Mesenchymal stem cell (in vitro differentiated cells and primary cell): ENCODE results near the gene OR6P1.

Source experiments
- DNase-seq: peaks from one replicate; pipeline ENCODE4 v3.0.0-alpha.2; 2013
- H2AFZ ChIP-seq: one replicate; pipeline ENCODE4 v1.6.1; 2013; ENCODE audit warnings: low read depth, mild to moderate bottlenecking, control low read depth, inconsistent platforms, low read length, moderate library complexity
- H2AK5ac ChIP-seq: 2 replicates; pipeline ENCODE4 v1.6.1; 2013; ENCODE audit warnings: low read length, moderate library complexity, mild to moderate bottlenecking, inconsistent platforms; ENCODE audit not compliant: severe bottlenecking
- H2BK120ac ChIP-seq: one replicate; pipeline ENCODE4 v1.6.1; 2013; ENCODE audit warnings: low read depth, mild to moderate bottlenecking, inconsistent platforms, low read length, moderate library complexity
- H2BK12ac ChIP-seq, 2 experiments: one replicate each; pipeline ENCODE4 v1.6.1; 2013; ENCODE audit warnings: inconsistent platforms in 2 of 2, low read length in 2 of 2, mild to moderate bottlenecking in 2 of 2, moderate library complexity in 2 of 2, control low read depth in 1 of 2
- H2BK15ac ChIP-seq: one replicate; pipeline ENCODE4 v1.6.1; 2013; ENCODE audit warnings: mild to moderate bottlenecking, low read depth, inconsistent platforms; ENCODE audit not compliant: poor library complexity, severe bottlenecking
- H2BK5ac ChIP-seq: 2 replicates; pipeline ENCODE4 v1.6.1; 2013; ENCODE audit warnings: low read depth, mild to moderate bottlenecking, low read length, control low read depth, inconsistent platforms; ENCODE audit not compliant: poor library complexity, severe bottlenecking
- H3K14ac ChIP-seq, 2 experiments: one replicate each; pipeline ENCODE4 v1.6.1; 2013; ENCODE audit warnings: inconsistent platforms in 2 of 2, low read length in 2 of 2, control low read depth in 1 of 2, mild to moderate bottlenecking in 1 of 2, moderate library complexity in 1 of 2
- H3K18ac ChIP-seq, 2 experiments: one replicate each; pipeline ENCODE4 v1.6.1; 2013; ENCODE audit warnings: inconsistent platforms in 2 of 2, low read length in 2 of 2, control low read depth in 1 of 2, low read depth in 1 of 2, mild to moderate bottlenecking in 1 of 2
- H3K23ac ChIP-seq, 2 experiments: one replicate each; pipeline ENCODE4 v1.6.1; 2013; ENCODE audit warnings: inconsistent platforms in 2 of 2, low read length in 2 of 2, mild to moderate bottlenecking in 2 of 2, moderate library complexity in 2 of 2, control low read depth in 1 of 2
- H3K27ac ChIP-seq: 2 replicates; pipeline ENCODE4 v1.5.1; 2013; ENCODE audit warnings: mild to moderate bottlenecking, moderate library complexity, low read length, control low read depth, inconsistent platforms; ENCODE audit not compliant: poor library complexity, severe bottlenecking
- H3K27me3 ChIP-seq, 2 experiments: 2 replicates each; pipeline versions ENCODE4 v1.6.1 to v1.7.0; 2013; ENCODE audit warnings: low read length in 2 of 2, mild to moderate bottlenecking in 2 of 2, moderate library complexity in 2 of 2, control low read depth in 1 of 2, inconsistent platforms in 1 of 2; ENCODE audit not compliant: control insufficient read depth in 1 of 2, insufficient read depth in 1 of 2
- H3K36me3 ChIP-seq, 2 experiments: 2 replicates each; pipeline versions ENCODE4 v1.6.1 to v1.7.0; 2013; ENCODE audit warnings: low read length in 2 of 2, control low read depth in 1 of 2, inconsistent platforms in 1 of 2, low read depth in 1 of 2, mild to moderate bottlenecking in 1 of 2; ENCODE audit not compliant: insufficient read depth in 2 of 2, control insufficient read depth in 1 of 2
- H3K4ac ChIP-seq, 2 experiments: one replicate each; pipeline ENCODE4 v1.6.1; 2013; ENCODE audit warnings: inconsistent platforms in 2 of 2, low read length in 2 of 2, mild to moderate bottlenecking in 2 of 2, moderate library complexity in 2 of 2, control low read depth in 1 of 2, low read depth in 1 of 2
- H3K4me1 ChIP-seq: 2 replicates; pipeline ENCODE4 v1.6.1; 2013; ENCODE audit warnings: low read depth, low read length, control low read depth; ENCODE audit not compliant: control insufficient read depth, insufficient read depth
- H3K4me2 ChIP-seq: 2 replicates; pipeline ENCODE4 v1.6.1; 2013; ENCODE audit warnings: low read length, mild to moderate bottlenecking, inconsistent platforms; ENCODE audit not compliant: poor library complexity, severe bottlenecking
- H3K4me3 ChIP-seq, 2 experiments: 2 replicates each; pipeline versions ENCODE4 v1.5.1 to v1.7.0; 2013; ENCODE audit warnings: low read length in 2 of 2, mild to moderate bottlenecking in 2 of 2, control low read depth in 1 of 2, low read depth in 1 of 2; ENCODE audit not compliant: insufficient read depth in 1 of 2
- H3K79me1 ChIP-seq: replicated peaks from 2 replicates; pipeline ENCODE4 v1.6.1; 2013; ENCODE audit warnings: mild to moderate bottlenecking, control low read depth, low read length, inconsistent platforms; ENCODE audit not compliant: poor library complexity, severe bottlenecking
- H3K9ac ChIP-seq: 2 replicates; pipeline ENCODE4 v1.7.0; 2013; ENCODE audit warnings: mild to moderate bottlenecking, low read length, moderate library complexity
- H3K9me3 ChIP-seq: 2 replicates; pipeline ENCODE4 v1.7.0; 2013; ENCODE audit warnings: mild to moderate bottlenecking, low read length; ENCODE audit not compliant: control insufficient read depth
- H4K8ac ChIP-seq: one replicate; pipeline ENCODE4 v1.6.1; 2013; ENCODE audit warnings: inconsistent platforms, mild to moderate bottlenecking, low read length, moderate library complexity
- H4K91ac ChIP-seq: one replicate; pipeline ENCODE4 v1.6.1; 2013; ENCODE audit warnings: mild to moderate bottlenecking, low read length, inconsistent platforms
- WGBS: methylation state at CpG from one replicate; pipeline ENCODE4 v1.1.7; 2013; ENCODE audit warnings: mixed read lengths; 5-methylcytosine and 5-hydroxymethylcytosine counted together

Gene OR6P1

GRCh38 chr1:158604968-158605367 is 34.6 kb upstream of the OR6P1 start, which contains the start of gene OR10Z1:
Gene OR10Z1, plus strand, starts transcription at chr1:158605268. Its CDS starts 1,171 bp downstream, at chr1:158606439.
- no peak within 1 kb of the TSS for H3K18ac ChIP-seq
- H3K27me3 ChIP-seq: no peaks in the 10 kb centered on the region
- H3K9ac ChIP-seq: no peak within 1 kb of the TSS
- H3K79me1 ChIP-seq: no peaks in the 10 kb centered on the region
- H3K23ac ChIP-seq: no peak within 1 kb of the TSS
- H2AK5ac ChIP-seq: no peak within 1 kb of the TSS
- H4K8ac ChIP-seq: no peak within 1 kb of the TSS
- no peak within 1 kb of the TSS for H2BK12ac ChIP-seq
- WGBS: 63% methylated on average over 1 of the region's 1 CpG
- no peaks in the 10 kb centered on the region for H3K4me1 ChIP-seq
- H2BK15ac ChIP-seq: no peak within 1 kb of the TSS
- H3K27ac ChIP-seq: no peak within 1 kb of the TSS
- no peak within 1 kb of the TSS for H3K4me2 ChIP-seq
- no peak within 1 kb of the TSS for H3K4me3 ChIP-seq
- no peak within 1 kb of the TSS for H2BK5ac ChIP-seq
- H3K36me3 ChIP-seq: no peaks in the 10 kb centered on the region
- H3K14ac ChIP-seq: no peak within 1 kb of the TSS
- no peak within 1 kb of the TSS for H3K4ac ChIP-seq
- H3K9me3 ChIP-seq: no peaks in the 10 kb centered on the region
- no peak within 1 kb of the TSS for H2BK120ac ChIP-seq
- DNase-seq: no peak
- H2AFZ ChIP-seq: no peak within 1 kb of the TSS
- no peak within 1 kb of the TSS for H4K91ac ChIP-seq

GRCh38 chr1:158600735-158601134 is 30.4 kb upstream of the OR6P1 start:
- no CpG with 5 or more reads among the region's 2 CpGs for WGBS
- Histone ChIP-seq H3K79me1 (no peaks in the 10 kb centered on the region), H2BK120ac (no peak overlapping the region), H3K4me3 (no peak overlapping the region), H4K91ac (no peak overlapping the region), H3K9ac (no peak overlapping the region), H2BK15ac (no peak overlapping the region), H3K4me2 (no peak overlapping the region), H3K4ac (no peak overlapping the region), H3K23ac (no peak overlapping the region), H3K14ac (no peak overlapping the region), H3K27ac (no peak overlapping the region), H2AFZ (no peak overlapping the region), H3K4me1 (no peaks in the 10 kb centered on the region), H3K9me3 (peaks cover 22% of the 10 kb centered on the region), H2BK5ac (no peak overlapping the region), H2AK5ac (no peak overlapping the region), H3K18ac (no peak overlapping the region), H2BK12ac (no peak overlapping the region), H3K36me3 (no peaks in the 10 kb centered on the region), H4K8ac (no peak overlapping the region), H3K27me3 (no peaks in the 10 kb centered on the region)
- DNase-seq: no peak

GRCh38 chr1:158586942-158587341 is 16.6 kb upstream of the OR6P1 start:
- H3K27me3 ChIP-seq: no peaks in the 10 kb centered on the region
- no peak overlapping the region for H2BK15ac ChIP-seq
- H3K27ac ChIP-seq: no peak overlapping the region
- H3K14ac ChIP-seq: no peak overlapping the region
- no peak overlapping the region for H2BK120ac ChIP-seq
- H3K9ac ChIP-seq: no peak overlapping the region
- H3K79me1 ChIP-seq: no peaks in the 10 kb centered on the region
- no peak overlapping the region for H2AFZ ChIP-seq
- peaks cover 6% of the 10 kb centered on the region for H3K9me3 ChIP-seq
- H2AK5ac ChIP-seq: no peak overlapping the region
- no peak overlapping the region for H3K4me2 ChIP-seq
- H2BK12ac ChIP-seq: no peak overlapping the region
- H3K18ac ChIP-seq: no peak overlapping the region
- no peak overlapping the region for H4K91ac ChIP-seq
- 81% methylated on average over 1 of the region's 1 CpG for WGBS
- H3K36me3 ChIP-seq: no peaks in the 10 kb centered on the region
- H2BK5ac ChIP-seq: no peak overlapping the region
- H3K4ac ChIP-seq: no peak overlapping the region
- no peak overlapping the region for H3K23ac ChIP-seq
- no peaks in the 10 kb centered on the region for H3K4me1 ChIP-seq
- H3K4me3 ChIP-seq: no peak overlapping the region
- DNase-seq: no peak
- no peak overlapping the region for H4K8ac ChIP-seq

GRCh38 chr1:158583962-158584361 is 13.6 kb upstream of the OR6P1 start:
- WGBS: 90% methylated on average over 1 of the region's 4 CpGs
- Histone ChIP-seq H2BK120ac (no peak overlapping the region), H2BK12ac (no peak overlapping the region), H4K91ac (no peak overlapping the region), H3K18ac (no peak overlapping the region), H3K9me3 (peaks cover 6% of the 10 kb centered on the region), H3K36me3 (no peaks in the 10 kb centered on the region), H3K23ac (no peak overlapping the region), H3K4me1 (no peaks in the 10 kb centered on the region), H2AK5ac (no peak overlapping the region), H2AFZ (no peak overlapping the region), H3K4me3 (no peak overlapping the region), H3K9ac (no peak overlapping the region), H3K4ac (no peak overlapping the region), H2BK5ac (no peak overlapping the region), H3K14ac (no peak overlapping the region), H3K4me2 (no peak overlapping the region), H3K27me3 (no peaks in the 10 kb centered on the region), H4K8ac (no peak overlapping the region), H2BK15ac (no peak overlapping the region), H3K79me1 (no peaks in the 10 kb centered on the region), H3K27ac (no peak overlapping the region)
- no peak for DNase-seq
